ENCODE data around the gene DDX55.
"Not testable (repeated sequence)": the region's sequence is repeated elsewhere in the genome, so short reads cannot be mapped to it uniquely, and the experiment has no call there.

DDX55 gene

DNA sequence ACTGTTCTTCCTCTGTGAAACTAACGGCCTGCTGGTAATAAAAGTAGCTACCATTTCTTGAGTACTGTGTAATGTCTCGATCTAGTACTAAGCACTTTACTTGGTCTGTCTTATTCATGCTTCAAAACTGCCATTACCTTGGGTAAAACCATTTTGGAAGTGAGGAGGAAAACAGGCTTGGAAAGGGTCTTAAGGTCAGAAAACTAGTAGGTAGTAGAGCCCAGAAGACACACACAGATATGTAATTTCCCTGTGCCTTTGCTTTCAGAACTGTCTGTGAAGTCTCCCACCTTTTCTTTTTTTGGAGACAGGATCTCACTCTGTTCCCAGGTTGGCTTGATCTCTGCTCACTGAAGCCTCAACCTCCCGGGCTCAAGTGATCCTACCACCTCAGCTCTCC lies 3.4 kb upstream of the DDX55 start:
- in situ Hi-C loops (cut with MboI; ENCODE audit: low pct_unique_long_range_greater_than_20kb, low sequenced_read_pairs, unreplicated experiment): no loop called here
- no peak for DNase-seq (ENCODE audit: low spot score)
- TF ChIP-seq, protein P1, sequence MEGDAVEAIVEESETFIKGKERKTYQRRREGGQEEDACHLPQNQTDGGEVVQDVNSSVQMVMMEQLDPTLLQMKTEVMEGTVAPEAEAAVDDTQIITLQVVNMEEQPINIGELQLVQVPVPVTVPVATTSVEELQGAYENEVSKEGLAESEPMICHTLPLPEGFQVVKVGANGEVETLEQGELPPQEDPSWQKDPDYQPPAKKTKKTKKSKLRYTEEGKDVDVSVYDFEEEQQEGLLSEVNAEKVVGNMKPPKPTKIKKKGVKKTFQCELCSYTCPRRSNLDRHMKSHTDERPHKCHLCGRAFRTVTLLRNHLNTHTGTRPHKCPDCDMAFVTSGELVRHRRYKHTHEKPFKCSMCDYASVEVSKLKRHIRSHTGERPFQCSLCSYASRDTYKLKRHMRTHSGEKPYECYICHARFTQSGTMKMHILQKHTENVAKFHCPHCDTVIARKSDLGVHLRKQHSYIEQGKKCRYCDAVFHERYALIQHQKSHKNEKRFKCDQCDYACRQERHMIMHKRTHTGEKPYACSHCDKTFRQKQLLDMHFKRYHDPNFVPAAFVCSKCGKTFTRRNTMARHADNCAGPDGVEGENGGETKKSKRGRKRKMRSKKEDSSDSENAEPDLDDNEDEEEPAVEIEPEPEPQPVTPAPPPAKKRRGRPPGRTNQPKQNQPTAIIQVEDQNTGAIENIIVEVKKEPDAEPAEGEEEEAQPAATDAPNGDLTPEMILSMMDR (IDR thresholded peaks at IDR 0.05; ENCODE audit: extremely low read depth, insufficient read depth, missing control alignments): no peak

DNA sequence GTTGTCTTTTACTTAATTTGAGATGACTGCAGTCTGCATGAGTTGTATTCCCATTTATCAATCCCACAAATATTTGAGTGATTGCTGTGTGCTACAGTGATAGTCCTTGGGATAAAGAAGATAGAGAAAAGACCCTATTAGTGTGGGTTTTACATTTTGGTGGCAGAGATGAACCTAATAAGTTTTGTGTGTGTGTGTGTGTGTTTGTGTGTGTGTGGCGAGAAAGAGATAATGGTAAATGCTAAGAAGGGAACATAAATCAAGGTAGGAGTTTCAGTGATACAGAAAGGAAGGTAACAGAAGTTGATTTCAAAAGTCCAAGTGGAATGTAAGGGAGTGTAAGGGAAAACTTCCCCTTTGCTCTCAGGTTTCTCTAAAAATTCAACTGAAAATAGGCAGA lies 2.6 kb upstream of the DDX55 start:
- TF ChIP-seq, protein P1 (IDR thresholded peaks at IDR 0.05; ENCODE audit: extremely low read depth, insufficient read depth, missing control alignments): no peak
- no peak for DNase-seq (ENCODE audit: low spot score)
- in situ Hi-C loops (cut with MboI; ENCODE audit: low pct_unique_long_range_greater_than_20kb, low sequenced_read_pairs, unreplicated experiment): no loop called here

DNA sequence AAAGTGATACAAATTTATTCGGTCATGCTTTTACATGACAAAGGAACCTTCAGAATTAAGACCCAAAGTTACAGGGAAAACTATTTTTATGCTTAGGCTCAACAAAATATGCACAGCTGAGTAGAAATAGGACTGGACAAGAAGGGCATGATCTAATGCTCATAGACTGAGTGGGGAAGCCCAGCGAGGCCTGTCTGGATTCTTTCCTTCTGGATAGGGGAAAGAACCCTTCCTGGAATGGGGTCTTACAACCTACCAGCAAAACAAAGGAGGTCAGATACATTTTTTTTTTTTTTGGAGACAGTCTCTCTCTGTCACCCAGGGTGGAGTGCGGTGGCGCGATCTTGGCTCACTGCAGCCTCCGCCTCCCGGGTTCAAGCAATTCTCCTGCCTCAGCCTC lies 2.2 kb upstream of the DDX55 start:
- TF ChIP-seq, protein P1 (IDR thresholded peaks at IDR 0.05; ENCODE audit: extremely low read depth, insufficient read depth, missing control alignments): no peak
- DNase-seq (ENCODE audit: low spot score): no peak
- in situ Hi-C loops (cut with MboI; ENCODE audit: low pct_unique_long_range_greater_than_20kb, low sequenced_read_pairs, unreplicated experiment): no loop called here

DNA sequence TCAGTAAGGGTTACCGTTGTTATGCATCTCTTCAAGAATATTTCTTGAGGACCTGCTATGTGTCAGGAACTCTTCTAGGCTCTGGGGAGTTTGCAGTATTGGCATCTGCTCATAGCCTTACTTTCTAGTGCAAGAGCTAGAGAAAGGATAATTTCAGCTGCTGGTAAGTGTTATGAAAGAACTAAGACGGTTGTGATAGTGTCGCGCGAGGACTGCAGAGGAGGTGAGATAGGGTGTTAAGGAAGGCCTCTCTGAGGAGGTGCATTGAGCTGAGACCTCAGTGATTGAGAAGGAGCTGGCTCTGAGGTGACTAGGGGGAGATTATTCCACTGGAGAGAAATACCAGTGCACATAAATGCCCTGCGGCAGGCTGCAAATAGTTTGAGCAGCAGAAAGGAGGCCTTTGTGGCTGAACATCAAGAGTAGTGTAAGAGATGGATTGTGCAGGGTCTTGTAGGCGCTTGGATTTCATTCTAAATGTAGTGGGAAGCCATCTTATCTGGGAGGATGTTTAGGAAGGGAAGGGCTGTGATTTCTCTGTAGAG lies 824 bp downstream of the DDX55 start:
- no peak for DNase-seq (ENCODE audit: low spot score)
- TF ChIP-seq, protein P1 (IDR thresholded peaks at IDR 0.05; ENCODE audit: extremely low read depth, insufficient read depth, missing control alignments): no peak
- in situ Hi-C loops (cut with MboI; ENCODE audit: low pct_unique_long_range_greater_than_20kb, low sequenced_read_pairs, unreplicated experiment): no loop called here

DNA sequence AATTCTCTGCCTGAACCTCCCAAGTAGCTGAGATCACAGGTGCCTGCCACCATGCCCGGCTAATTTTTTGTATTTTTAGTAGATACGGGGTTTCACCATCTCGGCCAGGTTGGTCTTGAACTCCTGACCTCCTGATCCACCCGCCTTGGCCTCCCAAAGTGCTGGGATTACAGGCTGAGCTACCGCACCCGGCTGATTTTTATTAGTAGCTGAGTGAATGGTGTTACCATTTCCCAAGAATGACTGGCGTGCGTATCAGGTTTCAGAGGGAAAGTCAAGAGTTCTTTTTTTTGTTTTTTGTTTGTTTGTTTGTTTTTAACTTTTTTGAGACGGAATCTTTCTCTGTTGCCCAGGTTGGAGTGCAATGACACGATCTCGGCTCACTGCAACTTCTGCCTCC lies 1.6 kb downstream of the DDX55 start:
- DNase-seq (ENCODE audit: low spot score); in situ Hi-C loops (cut with MboI; ENCODE audit: low pct_unique_long_range_greater_than_20kb, low sequenced_read_pairs, unreplicated experiment): not testable (repeated sequence)

DNA sequence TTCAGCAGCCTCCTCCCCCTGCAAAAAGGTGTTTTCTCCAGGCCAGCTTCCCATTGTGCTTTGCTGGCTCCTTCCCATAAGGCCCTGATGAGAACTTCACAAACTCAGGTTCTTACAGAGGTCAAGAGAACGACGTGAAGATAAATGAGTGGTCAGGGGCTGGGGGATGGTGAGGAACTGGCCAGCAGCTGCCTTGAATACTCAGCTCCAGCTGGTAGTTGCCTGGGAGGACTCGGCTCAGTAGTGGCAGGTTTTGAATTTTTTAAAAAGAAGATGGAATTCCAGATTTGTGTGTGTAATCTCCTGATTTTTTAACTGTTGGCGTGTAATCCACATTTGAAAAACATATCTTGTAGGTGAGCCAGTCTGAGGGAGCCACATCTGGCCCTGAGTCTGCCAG lies 5.9 kb downstream of the DDX55 start:
- in situ Hi-C loops (cut with MboI; ENCODE audit: low pct_unique_long_range_greater_than_20kb, low sequenced_read_pairs, unreplicated experiment): no loop called here
- no peak for DNase-seq (ENCODE audit: low spot score)
- TF ChIP-seq, protein P1 (IDR thresholded peaks at IDR 0.05; ENCODE audit: extremely low read depth, insufficient read depth, missing control alignments): no peak

DNA sequence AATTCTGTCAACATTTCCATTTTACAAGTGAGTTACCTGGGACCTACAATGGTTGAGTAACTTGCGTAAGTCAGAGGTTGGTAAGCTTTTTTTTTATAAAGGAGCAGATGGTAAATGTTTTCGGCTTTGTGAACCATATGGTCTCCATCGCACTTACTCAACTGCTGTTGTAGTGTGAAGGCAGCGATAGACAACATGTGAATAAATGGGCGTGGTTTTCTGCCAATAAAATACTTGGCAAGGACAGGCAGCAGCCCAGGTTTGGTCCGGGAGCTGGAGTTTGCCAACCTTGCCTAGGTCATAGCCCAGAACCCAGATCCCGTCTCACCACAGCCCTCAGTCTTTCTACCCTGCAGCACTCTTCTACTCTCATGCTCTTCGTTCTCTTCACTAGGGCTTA lies 6.3 kb downstream of the DDX55 start:
- TF ChIP-seq, protein P1 (IDR thresholded peaks at IDR 0.05; ENCODE audit: extremely low read depth, insufficient read depth, missing control alignments): no peak
- in situ Hi-C loops (cut with MboI; ENCODE audit: low pct_unique_long_range_greater_than_20kb, low sequenced_read_pairs, unreplicated experiment): no loop called here
- DNase-seq (ENCODE audit: low spot score): no peak
